Fibroblast of lung (primary cell): ENCODE measurements around the gene WDR76. TPM values are rescaled to one million over a fixed set of nuclear protein-coding genes. Genes with fewer than 3 reads are reported as not detected.

ENCODE experiments used
- DNase-seq, 2 donors: peaks; one replicate each; pipeline versions ENCODE4 v3.0.0 to v3.0.0-alpha.2; 2010; ENCODE audit warnings: low read depth in 2 of 2
- H2AFZ ChIP-seq: 2 replicates; pipeline ENCODE4 v1.5.1; 2012; ENCODE audit warnings: low read length, control low read depth, inconsistent platforms
- H3K27ac ChIP-seq: 2 replicates; pipeline ENCODE4 v1.5.1; 2011; ENCODE audit warnings: low read length, control low read depth; ENCODE audit not compliant: insufficient read depth
- H3K27me3 ChIP-seq: 2 replicates; pipeline ENCODE4 v1.5.1; 2011; ENCODE audit warnings: mild to moderate bottlenecking, low read length; ENCODE audit not compliant: control insufficient read depth, insufficient read depth
- H3K36me3 ChIP-seq: 2 replicates; pipeline ENCODE4 v1.5.1; 2011; ENCODE audit warnings: low read length; ENCODE audit not compliant: control insufficient read depth, insufficient read depth
- H3K4me1 ChIP-seq: 2 replicates; pipeline ENCODE4 v1.5.1; 2011; ENCODE audit warnings: low read length; ENCODE audit not compliant: control insufficient read depth, insufficient read depth; ENCODE audit errors: extremely low read depth
- H3K4me2 ChIP-seq: 2 replicates; pipeline ENCODE4 v1.5.1; 2011; ENCODE audit warnings: low read length, control low read depth; ENCODE audit not compliant: insufficient read depth; ENCODE audit errors: extremely low read depth
- H3K4me3 ChIP-seq, 4 experiments: fragments of 200-600 bp in 1 of 4; sonication (generic) in 1 of 4; replicated peaks in 1 of 4; 2 replicates each; pipeline ENCODE4 v1.5.1; 2011 to 2016; ENCODE audit warnings: low read length in 4 of 4, low read depth in 3 of 4, mild to moderate bottlenecking in 3 of 4, control low read depth in 2 of 4, inconsistent platforms in 1 of 4, mixed read lengths in 1 of 4; ENCODE audit not compliant: insufficient read depth in 1 of 4; ENCODE audit errors: control extremely low read depth in 1 of 4
- H3K79me2 ChIP-seq: 2 replicates; pipeline ENCODE4 v1.5.1; 2012; ENCODE audit warnings: mild to moderate bottlenecking, low read length, inconsistent platforms; ENCODE audit not compliant: control insufficient read depth, insufficient read depth
- H3K9ac ChIP-seq: 2 replicates; pipeline ENCODE4 v1.5.1; 2011; ENCODE audit warnings: mild to moderate bottlenecking, low read length, control low read depth; ENCODE audit not compliant: insufficient read depth
- H3K9me3 ChIP-seq: 2 replicates; pipeline ENCODE4 v1.5.1; 2012; ENCODE audit warnings: low read depth, low read length; ENCODE audit not compliant: control insufficient read depth, insufficient read depth
- H4K20me1 ChIP-seq: 2 replicates; pipeline ENCODE4 v1.5.1; 2011; ENCODE audit warnings: low read length; ENCODE audit not compliant: control insufficient read depth, insufficient read depth; ENCODE audit errors: extremely low read depth
- CTCF ChIP-seq, 2 donors: IDR thresholded peaks in 1 of 2; conservative IDR thresholded peaks in 1 of 2; 1 replicate in 1 of 2; 2 replicates in 1 of 2; pipeline ENCODE4 v1.5.1; 2011 to 2012; ENCODE audit warnings: low read length in 2 of 2, control low read depth in 1 of 2, inconsistent platforms in 1 of 2, low read depth in 1 of 2, mild to moderate bottlenecking in 1 of 2
- EZH2 ChIP-seq: IDR thresholded peaks from 2 replicates; pipeline ENCODE4 v1.5.1; 2012; ENCODE audit warnings: low read length, control low read depth, mild to moderate bottlenecking; ENCODE audit errors: missing control alignments
- polyA plus RNA-seq, 2 donors: library from polyadenylated mRNA; depleted of rRNA in 1 of 2; stranded (reverse) in 1 of 2; unstranded in 1 of 2; fragments of >200 nt; gene quantifications; 2 replicates each; pipeline ENCODE4 v1.2.1, GENCODE V29; 2011 to 2012; ENCODE audit warnings: missing spikeins in 1 of 2
- total RNA-seq: library from RNA; depleted of rRNA; stranded (reverse); fragments of >200 nt; gene quantifications from 2 replicates; pipeline ENCODE4 v1.2.1, GENCODE V29; 2014

Gene WDR76
- total and polyA plus RNA-seq, 2 donors (not counting 1 experiment from before 2014, with no cell fraction given), result 5.8 to 11.6 TPM

- H3K27ac ChIP-seq, result peak overlapping the region; percentile 17
Measured at GRCh38 chr15:43912208-43912607, 85.4 kb downstream of the WDR76 start.

DNA sequence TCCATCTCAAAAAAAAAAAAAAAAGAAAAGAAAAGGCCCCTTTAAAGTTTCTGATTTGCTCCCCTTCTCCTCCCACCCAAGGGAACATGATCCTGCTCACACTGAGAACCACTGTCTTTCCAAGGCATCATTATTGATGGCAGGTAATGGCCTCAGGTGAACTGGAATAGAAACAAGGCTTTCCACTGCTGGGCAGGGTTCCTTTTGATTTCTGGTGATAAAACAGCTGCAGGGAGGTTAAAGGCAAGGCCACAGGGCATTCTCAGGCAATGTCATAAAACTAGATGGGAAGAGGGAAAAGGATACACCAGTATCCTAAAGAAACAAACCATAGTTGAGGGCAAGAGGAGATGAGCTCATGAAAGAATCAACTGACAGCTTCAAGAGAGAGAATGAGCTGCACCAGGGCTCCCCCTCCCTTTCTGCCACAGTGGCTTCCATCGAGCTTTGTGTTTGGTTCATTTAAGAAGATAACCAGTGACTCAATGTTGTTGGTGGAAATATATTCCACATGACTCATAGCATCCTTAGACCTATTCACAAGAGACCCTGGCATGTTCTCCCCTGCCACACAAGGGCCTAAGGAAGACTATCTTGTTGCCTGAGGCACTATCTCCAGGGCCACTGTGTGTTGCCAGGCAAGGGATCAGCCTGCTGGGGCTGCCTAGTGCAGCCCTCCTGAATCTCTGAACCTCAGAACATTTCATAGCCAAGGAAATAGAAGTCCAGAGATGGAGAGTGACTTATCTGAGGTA lies 86.4 kb downstream of the WDR76 start:
- Histone ChIP-seq H3K27me3 (no peaks in the 10 kb centered on the region), H3K36me3 (no peaks in the 10 kb centered on the region), H3K4me2 (peak overlapping the region; percentile 56), H3K9me3 (no peaks in the 10 kb centered on the region), H3K4me1 (peaks cover 34% of the 10 kb centered on the region), H3K4me3 (no peak overlapping the region), H3K79me2 (no peaks in the 10 kb centered on the region), H3K9ac (no peak overlapping the region), H3K27ac (peak overlapping the region; percentile 53), H2AFZ (no peak overlapping the region), H4K20me1 (no peaks in the 10 kb centered on the region)
- DNase-seq, result peak; percentile 92 to 100
- TF ChIP-seq EZH2 (no peak), CTCF (conservative IDR thresholded peaks at IDR 0.05 in 1 of 2, IDR thresholded peaks at IDR 0.05 in 1 of 2; ENCODE audit: low read depth in 1 of 2, low read length in 2 of 2) (no peak)

More at GRCh38 chr15:43912208-43912607, 85.4 kb downstream of the WDR76 start:
- H3K36me3 ChIP-seq, result no peaks in the 10 kb centered on the region
- H3K4me3 ChIP-seq, result no peak overlapping the region
- DNase-seq, result peak in 1 of 2 donors; percentile 42
- H3K27me3 ChIP-seq, result no peaks in the 10 kb centered on the region
- no peak overlapping the region for H3K9ac ChIP-seq
- H3K79me2 ChIP-seq, result no peaks in the 10 kb centered on the region
- H3K9me3 ChIP-seq, result no peaks in the 10 kb centered on the region
- H2AFZ ChIP-seq, result no peak overlapping the region
- no peak overlapping the region for H3K4me2 ChIP-seq
- peaks cover 34% of the 10 kb centered on the region for H3K4me1 ChIP-seq
- no peaks in the 10 kb centered on the region for H4K20me1 ChIP-seq
- TF ChIP-seq CTCF (conservative IDR thresholded peaks at IDR 0.05 in 1 of 2, IDR thresholded peaks at IDR 0.05 in 1 of 2; ENCODE audit: low read depth in 1 of 2, low read length in 2 of 2), result no peak
- TF ChIP-seq EZH2, result no peak

GRCh38 chr15:43913941-43914340 lies 87.1 kb downstream of the WDR76 start:
- Histone ChIP-seq H3K9me3 (no peaks in the 10 kb centered on the region), H3K79me2 (no peaks in the 10 kb centered on the region), H3K4me3 (no peak overlapping the region), H3K27ac (peak overlapping the region; percentile 53), H4K20me1 (no peaks in the 10 kb centered on the region), H3K4me1 (peaks cover 34% of the 10 kb centered on the region), H3K9ac (no peak overlapping the region), H3K27me3 (no peaks in the 10 kb centered on the region), H3K4me2 (peak overlapping the region; percentile 16), H3K36me3 (no peaks in the 10 kb centered on the region), H2AFZ (no peak overlapping the region)
- DNase-seq, result peak in 1 of 2 donors; percentile 58
- TF ChIP-seq EZH2, result no peak
